Activated CD4-positive, alpha-beta T cell treated with anti-CD3 and anti-CD28 coated beads for 1 hour (primary cell): Measurements from ENCODE around the gene MAPK1.
"Not testable (repeated sequence)": the region's sequence is repeated elsewhere in the genome, so short reads cannot be mapped to it uniquely, and the experiment has no call there.

Experiments
- DNase-seq: peaks from one replicate; pipeline ENCODE4 v3.0.0-alpha.2; 2020

The MAPK1 gene

GRCh38 chr22:21881841-21882753 is 14.7 kb upstream of the MAPK1 start:
- no peak for DNase-seq

DNA sequence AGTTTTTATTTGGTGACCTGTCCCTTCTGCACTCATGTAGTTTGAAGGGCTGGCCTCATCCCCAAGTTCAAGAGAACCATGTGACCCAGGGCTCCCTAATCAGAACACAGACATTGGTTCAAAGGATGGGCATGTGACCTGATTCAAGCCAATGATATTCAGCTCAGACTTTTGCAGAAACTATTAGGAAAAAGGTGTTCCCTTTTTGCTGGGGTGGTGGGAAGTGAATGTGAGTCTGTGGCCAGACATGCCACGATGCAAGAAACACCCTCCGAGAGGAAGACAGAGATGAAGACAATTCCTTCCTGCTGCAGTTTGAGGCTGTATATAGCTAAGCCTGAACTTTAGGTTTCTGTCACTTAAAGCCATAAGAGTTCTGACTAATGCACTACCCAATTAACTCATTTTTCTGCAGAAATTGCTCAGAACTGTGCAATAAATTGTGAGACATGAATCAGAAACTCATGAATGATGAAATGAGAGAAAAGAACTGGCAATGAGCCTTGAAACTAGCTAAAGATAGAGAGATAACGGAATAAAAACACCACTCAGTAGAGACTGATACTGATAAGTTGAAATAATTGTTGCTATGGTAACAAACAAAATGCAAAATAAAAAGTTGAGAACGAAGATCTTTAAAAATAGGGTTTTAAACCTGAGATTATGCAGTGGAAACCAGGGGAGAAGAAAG is 9.2 kb upstream of the MAPK1 start:
- no peak for DNase-seq

- not testable (repeated sequence) for DNase-seq
These were observed 7.5 kb upstream of the MAPK1 start for GRCh38 chr22:21874953-21875352.

- DNase-seq = no peak
These were observed 6.2 kb upstream of the MAPK1 start for GRCh38 chr22:21873619-21874018.

DNA sequence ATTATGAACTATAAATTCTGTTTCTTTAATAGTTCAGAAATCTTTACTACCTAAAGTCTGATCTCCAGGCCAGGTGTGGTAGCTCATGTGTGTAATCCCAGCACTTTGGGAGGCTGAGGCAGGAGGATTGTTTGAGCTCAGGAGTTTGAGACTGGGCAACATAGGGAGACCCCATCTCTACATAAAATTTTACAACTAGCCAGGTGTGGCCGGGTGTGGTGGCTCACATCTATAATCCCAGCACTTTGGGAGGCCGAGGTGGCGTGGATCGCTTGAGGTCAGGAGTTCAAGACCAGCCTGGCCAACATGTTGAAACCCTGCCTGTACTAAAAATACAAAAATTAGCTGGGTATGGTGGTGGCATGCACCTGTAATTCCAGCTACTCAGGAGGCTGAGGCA is 5.3 kb upstream of the MAPK1 start:
- not testable (repeated sequence) for DNase-seq

- DNase-seq = no peak
These were observed 1.2 kb upstream of the MAPK1 start for GRCh38 chr22:21868651-21869050.

- no peak for DNase-seq
These were observed 465 bp downstream of the MAPK1 start for GRCh38 chr22:21866833-21867527.

- no peak for DNase-seq
These were observed 2.4 kb downstream of the MAPK1 start for GRCh38 chr22:21865041-21865440.

DNA sequence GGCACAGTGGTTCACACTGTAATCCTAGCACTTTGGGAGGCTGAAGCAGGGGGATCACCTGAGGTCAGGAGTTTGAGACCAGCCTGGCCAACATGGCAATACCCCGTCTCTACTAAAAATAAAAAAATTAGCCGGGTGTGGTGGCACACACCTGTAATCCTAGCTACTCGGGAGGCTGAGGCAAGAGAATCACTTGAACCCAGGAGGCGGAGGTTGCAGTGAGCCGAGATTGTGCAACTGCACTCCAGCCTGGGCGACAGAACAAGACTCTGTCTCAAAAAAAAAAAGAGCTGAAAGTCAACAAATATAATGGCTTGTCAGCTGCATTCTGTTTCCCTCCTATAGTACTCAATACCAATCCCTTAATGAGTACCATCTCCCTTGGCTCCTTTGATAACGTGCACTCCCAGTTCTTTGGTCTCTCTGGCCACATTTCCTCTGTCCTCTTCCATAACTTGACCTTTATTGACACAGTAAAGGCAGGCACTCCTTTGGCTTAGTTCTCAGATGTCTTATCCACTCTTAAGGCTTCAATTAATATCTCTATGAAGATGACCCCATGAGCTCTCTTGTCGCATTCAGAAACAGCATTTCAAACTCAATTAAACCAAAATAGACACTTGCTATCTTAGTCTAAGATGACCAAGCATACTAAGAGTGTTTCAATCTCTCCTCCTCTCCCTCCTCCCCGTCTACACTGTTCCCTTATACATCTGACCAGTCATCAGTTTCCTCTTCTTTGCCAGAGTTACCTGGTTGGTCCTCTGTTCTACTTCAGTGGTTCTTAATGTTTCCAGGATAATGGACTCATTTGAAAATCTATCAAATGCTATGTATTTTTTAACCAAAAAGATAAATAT is 4.8 kb downstream of the MAPK1 start:
- no peak for DNase-seq

GRCh38 chr22:21861851-21862250 is 5.6 kb downstream of the MAPK1 start:
- no peak for DNase-seq

DNA sequence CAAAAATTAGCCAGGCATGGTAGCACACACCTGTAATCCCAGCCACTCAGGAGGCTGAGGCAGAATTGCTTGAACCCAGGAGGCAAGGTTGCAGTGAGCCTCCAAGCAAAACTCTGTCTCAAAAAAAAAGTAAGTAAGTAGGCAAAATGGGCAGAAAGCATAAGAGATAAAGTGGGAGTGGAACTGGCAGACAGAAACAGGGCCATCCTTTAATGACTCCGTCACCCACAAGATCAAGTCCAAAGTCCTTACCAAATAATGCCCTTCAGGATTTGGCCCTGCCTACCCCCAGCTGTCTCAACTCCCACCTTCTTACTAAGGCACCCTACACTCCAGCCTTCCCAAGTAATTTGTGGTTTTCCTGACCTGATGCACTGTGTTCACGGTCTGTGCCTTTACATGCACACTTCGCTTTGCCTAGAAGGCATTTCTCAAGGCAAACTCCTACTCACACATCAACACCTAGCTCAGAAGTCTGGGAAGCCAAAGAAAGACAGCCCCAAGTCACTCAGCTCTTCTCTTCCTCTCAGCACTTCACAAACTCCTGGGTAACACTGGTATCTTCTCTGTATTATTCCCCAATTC is 6.1 kb downstream of the MAPK1 start:
- DNase-seq = no peak

DNA sequence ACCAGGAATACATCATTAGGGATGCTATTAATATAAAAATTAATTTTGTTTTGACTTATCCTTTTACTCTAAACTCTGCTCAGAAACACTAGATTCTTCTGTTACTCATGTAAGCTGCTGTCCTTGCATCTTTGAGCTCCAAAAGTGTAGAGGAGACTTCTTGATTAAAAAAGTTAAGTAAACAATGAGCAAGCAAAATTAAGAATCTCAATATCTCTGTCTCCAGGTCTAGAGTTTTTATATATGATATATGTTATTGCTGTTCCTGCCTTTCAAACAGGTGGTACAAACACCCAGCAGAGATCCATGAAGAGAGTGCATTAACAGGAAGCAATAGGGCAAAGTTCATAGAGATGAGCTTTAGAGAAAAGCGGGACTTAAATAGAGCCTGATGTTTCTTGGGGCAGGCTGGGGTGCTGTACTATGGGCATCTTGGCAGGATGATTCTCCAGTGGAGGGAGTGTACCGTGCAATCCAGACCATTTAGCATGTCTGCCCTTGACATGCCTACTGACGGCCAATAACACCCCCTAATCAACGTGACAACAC is 6.9 kb downstream of the MAPK1 start:
- no peak for DNase-seq

DNA sequence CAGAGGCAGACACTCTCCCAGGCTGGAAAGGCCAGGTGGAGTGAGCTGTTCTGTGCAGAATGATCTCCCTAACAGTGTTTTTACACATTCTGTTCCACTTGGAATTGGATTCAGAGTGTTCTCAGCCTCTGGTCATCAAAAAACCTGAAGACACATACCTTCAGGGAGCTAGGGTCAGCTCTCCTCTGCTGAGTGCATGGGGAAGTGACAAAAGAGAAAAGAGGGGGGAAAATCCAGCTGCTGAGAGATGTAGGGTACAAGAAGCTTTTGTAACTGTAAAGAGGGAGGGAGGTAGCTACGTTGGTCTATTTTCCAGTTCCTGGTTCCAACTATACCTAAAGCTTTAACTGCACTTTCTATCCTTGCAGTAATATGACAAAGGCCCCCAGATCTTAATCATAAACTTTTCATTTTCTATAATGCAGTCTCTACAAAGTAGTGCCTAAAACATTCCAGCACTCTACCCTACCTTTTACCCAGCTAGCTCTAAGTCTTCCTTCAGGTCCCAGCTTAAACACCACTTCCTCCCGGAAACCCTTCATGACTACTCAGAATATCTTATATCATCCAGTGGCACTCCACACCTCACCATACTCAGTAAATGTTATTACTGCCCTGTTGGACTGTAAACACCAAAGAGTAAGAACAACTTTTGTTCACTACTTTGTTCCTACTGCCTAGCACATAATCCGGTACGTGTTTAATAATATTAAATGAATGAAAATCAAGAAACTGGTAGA is 9.2 kb downstream of the MAPK1 start:
- DNase-seq = no peak

GRCh38 chr22:21857481-21857914 is 9.9 kb downstream of the MAPK1 start:
- DNase-seq = no peak

GRCh38 chr22:21856868-21857267 is 10.6 kb downstream of the MAPK1 start:
- no peak for DNase-seq

GRCh38 chr22:21856197-21856596 is 11.2 kb downstream of the MAPK1 start:
- DNase-seq = no peak

DNA sequence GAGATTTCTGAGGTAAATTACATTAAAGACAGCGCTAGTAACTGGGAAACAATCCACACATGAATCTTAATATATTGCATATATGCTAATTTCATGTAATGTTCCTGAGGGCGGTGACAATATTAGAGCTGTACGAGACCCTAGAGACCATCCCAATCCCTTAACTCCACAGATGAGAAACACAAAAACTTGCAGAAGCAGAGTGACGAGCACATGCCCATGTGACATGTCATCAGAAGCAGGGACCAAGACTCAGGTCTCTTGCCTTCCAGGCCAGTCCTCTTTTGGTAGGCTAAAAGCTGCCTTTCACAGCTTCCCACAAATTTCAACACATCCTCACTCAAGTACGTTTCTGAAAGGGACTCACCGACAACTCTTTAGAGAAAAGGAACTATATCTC is 11.8 kb downstream of the MAPK1 start:
- no peak for DNase-seq

- DNase-seq = no peak
These were observed 16.8 kb downstream of the MAPK1 start for GRCh38 chr22:21850660-21851059.

DNA sequence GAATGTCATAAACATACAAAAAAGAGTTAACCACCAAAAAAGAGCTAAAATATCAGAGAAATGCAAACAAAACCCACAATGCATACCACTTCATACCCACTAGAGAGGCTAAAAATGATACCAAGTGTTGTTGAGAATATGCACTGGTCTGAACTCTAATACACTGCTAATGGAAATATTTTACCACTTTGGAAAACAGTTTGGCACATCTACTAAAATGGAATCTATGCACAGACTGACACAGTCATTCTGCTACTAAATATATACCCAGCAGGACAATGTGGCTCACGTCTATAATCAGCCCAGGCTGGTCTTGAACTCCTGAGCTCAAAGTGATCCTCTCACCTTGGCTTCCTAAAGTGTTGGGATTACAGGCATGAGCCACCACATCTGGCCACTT is 18.0 kb downstream of the MAPK1 start:
- DNase-seq = no peak

- not testable (repeated sequence) for DNase-seq
These were observed 19.4 kb downstream of the MAPK1 start for GRCh38 chr22:21848057-21848456.
